HG02852 (cell line): ENCODE measurements around the gene HS3ST1.
A peak's percentile ranks its signal among the peaks of the same experiment; 100 is the strongest.
"Not testable (repeated sequence)": the region's sequence is repeated elsewhere in the genome, so short reads cannot be mapped to it uniquely, and the experiment has no call there.

Source experiments
- ATAC-seq: cut with Tn5 transposase; IDR thresholded peaks from one replicate; pipeline ENCODE4 v1.9.1; 2021; ENCODE audit warnings: mild to moderate bottlenecking, moderate library complexity; ENCODE audit not compliant: unreplicated experiment

The HS3ST1 gene

DNA sequence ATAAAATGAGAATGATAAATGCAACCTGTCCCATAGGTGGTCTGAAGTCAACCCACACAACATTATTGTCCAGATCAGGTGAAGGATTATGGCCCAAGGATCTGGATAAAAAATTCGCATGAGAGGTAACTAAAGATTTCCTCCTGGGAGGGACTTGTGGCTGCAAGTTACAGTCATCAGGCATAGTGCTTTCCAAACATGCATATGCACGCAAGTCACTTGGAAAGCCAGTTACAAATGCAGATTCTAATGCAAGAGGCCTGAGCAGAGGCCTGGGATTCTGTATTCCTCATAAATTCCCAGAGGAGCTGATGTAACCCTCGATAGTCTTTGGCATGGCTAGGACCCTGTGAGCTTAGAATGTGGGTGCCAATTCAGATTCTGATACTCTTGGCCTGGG, 21.1 kb downstream of the HS3ST1 start:
- ATAC-seq, result no peak

DNA sequence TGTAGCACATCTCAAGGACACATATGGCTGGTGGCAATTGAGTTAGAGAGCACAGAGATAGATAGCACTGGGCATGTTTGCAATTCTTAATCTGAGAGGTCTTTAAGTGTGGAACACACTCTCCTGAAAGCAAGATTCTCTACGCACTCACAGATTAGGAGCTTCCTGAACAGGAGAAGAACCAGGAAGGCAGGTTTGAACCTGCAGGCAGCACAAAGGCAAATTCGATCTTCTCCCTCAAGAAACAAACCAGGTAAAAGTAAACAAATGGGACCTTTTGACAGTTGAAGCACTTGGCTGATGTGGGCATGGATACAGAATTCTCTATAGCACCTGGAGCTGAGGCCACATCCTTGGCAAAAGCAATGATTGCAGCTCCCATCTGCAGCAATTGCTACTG, 24.3 kb downstream of the HS3ST1 start:
- ATAC-seq, result no peak

- peak; percentile 71 for ATAC-seq
Observed at GRCh38 chr4:11402192-11402591, 26.5 kb downstream of the HS3ST1 start.

- no peak for ATAC-seq
Observed at GRCh38 chr4:11399461-11399971, 29.2 kb downstream of the HS3ST1 start.

GRCh38 chr4:11397819-11398610, 30.7 kb downstream of the HS3ST1 start:
- peak; percentile 54 for ATAC-seq

DNA sequence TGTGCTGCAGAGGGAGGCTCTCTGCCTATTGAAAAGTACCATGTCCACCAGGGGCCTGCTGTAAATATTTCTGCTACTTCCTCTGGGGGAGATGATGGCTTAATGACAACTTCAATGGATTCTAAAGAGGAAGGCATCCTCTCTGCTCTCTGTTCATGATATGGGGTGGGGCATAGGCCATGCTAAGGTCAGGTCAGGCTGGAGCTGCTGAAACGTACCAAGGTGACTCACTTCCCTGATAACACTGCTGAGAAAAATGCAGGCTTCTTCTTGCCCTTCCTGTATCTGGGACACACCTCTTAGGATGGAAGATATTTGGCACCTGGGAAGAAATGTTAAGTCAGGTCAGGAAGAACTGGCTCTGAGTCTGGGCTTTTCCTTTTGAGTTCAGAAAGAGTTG, 31.5 kb downstream of the HS3ST1 start:
- ATAC-seq, result no peak

DNA sequence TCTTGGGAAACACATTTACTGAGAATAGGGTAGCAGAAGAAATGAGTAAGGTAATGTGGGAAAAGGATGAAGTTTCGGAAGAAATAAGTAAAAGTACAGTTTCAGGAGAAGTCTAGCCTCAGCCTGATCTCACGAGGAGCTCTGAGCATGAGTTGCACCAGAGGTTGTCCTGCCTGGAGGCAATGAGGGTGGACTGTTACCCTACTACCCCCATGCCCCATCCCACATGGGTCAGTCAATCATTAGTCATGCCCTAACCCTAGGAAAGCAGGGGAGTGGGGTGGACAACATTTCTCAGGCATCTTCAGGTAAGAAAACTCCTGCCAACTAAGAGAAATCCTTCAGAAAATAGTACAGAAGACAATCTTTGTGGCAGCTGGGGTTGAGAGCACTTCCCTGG, 35.1 kb downstream of the HS3ST1 start:
- ATAC-seq, result no peak

DNA sequence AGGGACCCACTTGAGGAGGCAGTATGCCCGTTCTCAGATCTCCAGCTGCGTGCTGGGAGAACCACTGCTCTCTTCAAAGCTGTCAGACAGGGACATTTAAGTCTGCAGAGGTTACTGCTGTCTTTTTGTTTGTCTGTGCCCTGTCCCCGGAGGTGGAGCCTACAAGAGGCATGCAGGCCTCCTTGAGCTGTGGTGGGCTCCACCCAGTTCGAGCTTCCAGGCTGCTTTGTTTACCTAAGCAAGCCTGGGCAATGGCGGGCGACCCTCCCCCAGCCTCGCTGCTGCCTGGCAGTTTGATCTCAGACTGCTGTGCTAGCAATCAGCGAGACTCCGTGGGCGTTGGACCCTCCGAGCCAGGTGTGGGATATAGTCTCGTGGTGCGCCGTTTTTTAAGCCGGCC, 44.6 kb downstream of the HS3ST1 start:
- not testable (repeated sequence) for ATAC-seq

- no peak for ATAC-seq
Observed at GRCh38 chr4:11376571-11376970, 52.1 kb downstream of the HS3ST1 start.

DNA sequence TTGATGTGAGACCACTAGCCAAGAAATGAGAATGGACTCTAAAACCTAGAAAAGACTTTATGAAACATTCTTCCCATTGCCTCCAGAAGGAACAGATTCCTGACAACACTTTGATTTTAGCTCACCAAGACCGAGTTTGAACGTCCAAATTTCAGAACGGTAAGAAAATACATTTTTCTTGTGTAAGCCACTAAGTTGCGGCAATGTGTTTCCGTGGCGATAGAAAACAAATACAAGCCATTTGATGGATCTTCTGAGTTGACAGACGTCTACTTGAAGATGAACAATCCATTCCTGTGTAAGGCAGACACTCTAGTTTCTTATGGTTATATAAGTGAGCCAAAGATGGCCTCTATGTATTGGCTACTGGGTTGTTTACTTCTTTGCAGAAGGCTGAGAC, 52.5 kb downstream of the HS3ST1 start:
- no peak for ATAC-seq

- ATAC-seq, result no peak
Observed at GRCh38 chr4:11368701-11369115, 60.0 kb downstream of the HS3ST1 start.

GRCh38 chr4:11367371-11367770, 61.3 kb downstream of the HS3ST1 start:
- no peak for ATAC-seq

- ATAC-seq, result no peak
Observed at GRCh38 chr4:11366859-11367258, 61.8 kb downstream of the HS3ST1 start.

GRCh38 chr4:11365039-11365438, 63.7 kb downstream of the HS3ST1 start:
- no peak for ATAC-seq

- ATAC-seq, result no peak
Observed at GRCh38 chr4:11359591-11359990, 69.1 kb downstream of the HS3ST1 start.

DNA sequence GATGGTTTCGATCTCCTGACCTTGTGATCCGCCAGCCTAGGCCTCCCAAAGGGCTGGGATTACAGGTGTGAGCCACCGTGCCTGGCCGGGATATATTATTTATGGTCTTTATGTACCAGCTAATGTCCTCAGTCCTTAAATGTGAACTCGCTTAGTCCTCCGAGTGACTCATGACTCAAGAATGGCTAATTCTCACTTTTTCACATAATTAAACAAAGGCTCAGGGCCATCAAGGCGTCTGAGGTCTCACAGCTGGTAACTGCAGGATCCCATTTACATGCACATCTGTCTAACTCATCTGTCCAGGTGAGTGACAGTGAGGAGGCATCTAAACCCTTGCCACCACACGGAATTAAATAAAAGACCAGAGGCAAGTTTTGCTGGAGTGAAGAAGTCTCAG, 73.5 kb downstream of the HS3ST1 start:
- no peak for ATAC-seq

DNA sequence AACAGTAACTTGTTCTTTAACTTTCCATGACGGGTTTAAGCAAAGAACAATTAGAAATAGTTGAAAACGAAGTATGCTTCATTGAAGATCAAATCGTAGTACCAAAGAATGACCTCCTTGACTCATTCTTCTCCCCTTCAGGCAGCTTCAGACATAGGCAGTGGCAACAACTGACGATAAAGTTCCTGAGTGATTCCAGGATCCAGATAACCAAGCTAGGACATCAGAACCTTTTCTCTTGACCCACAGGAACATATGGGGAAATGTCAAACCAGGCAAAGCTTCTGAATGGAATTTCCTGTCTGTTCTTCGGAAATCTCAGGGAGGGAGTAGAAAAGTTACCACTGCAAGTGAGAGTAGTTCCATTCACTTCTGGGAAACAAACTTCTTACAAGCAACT, 74.2 kb downstream of the HS3ST1 start:
- no peak for ATAC-seq

GRCh38 chr4:11348449-11349088, 80.1 kb downstream of the HS3ST1 start:
- no peak for ATAC-seq

- ATAC-seq, result no peak
Observed at GRCh38 chr4:11344916-11345315, 83.8 kb downstream of the HS3ST1 start.

DNA sequence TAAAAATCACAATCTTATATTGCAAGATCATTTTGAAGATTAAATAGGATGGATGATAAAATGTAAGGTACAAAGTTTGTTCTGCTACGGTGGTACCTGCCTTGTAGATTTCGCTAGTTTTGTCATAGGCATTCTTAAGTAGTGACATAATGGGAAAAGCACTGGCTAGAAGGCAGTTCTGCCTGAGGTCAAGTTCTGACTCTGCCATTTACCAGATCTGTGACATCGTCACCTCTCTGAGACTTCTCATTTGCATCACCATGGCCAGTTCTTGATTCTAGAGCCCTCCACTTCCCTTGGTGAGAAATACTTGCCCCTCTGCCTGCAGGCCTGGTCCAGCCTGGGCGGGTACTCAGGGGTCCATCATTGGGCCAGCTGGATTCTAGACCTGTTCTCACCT, 85.2 kb downstream of the HS3ST1 start:
- ATAC-seq, result no peak
